Measurements from ENCODE around the gene DMRTC1. TPM values are rescaled to one million over a fixed set of nuclear protein-coding genes. Genes with fewer than 3 reads are reported as not detected.

Gene DMRTC1
- total RNA-seq, 1 donor from 2014 or later, result not detected

Other genes starting within 250 kb of the DMRTC1 start
- 1.8 TPM for gene PHKA1, start 229.5 kb downstream of the DMRTC1 start, total RNA-seq
- gene DMRTC1B, start 166.9 kb downstream of the DMRTC1 start, total RNA-seq, result not detected
- not detected for gene FAM236B, start 161.2 kb downstream of the DMRTC1 start, total RNA-seq
- not detected for gene FAM236D, start 135.6 kb downstream of the DMRTC1 start, total RNA-seq
- not detected for gene FAM236C, start 31.2 kb downstream of the DMRTC1 start, total RNA-seq
- not detected for gene FAM236A, start 5.6 kb downstream of the DMRTC1 start, total RNA-seq
- gene PABPC1L2B, start 59.1 kb upstream of the DMRTC1 start, total RNA-seq, result not detected
- gene PABPC1L2A, start 135.7 kb upstream of the DMRTC1 start, total RNA-seq, result not detected